GM12878 (cell line): ENCODE measurements around the gene SMAD9. TPM values are rescaled to one million over a fixed set of nuclear protein-coding genes. Genes with fewer than 3 reads are reported as not detected.
A peak's percentile ranks its signal among the peaks of the same experiment; 100 is the strongest.

Experiments
- ATAC-seq: fragments of 200-7000 bp; cut with Tn5 transposase; 3 replicates; pipeline ENCODE4 v1.9.1; 2020; ENCODE audit warnings: mild to moderate bottlenecking, moderate library complexity
- BruUV-seq: library from RNA; stranded (reverse); fragments of 400-500 nt; replicated peaks from 2 replicates; lab custom pipeline; 2021; lab: Mats Ljungman, UMichigan
- CTCF ChIA-PET: fragments of 300-600 bp; sonication (Branson Sonifier 250); formaldehyde crosslinking; extraction: SDS; loops from one replicate; lab custom pipeline; 2021; ENCODE audit warnings: inconsistent platforms; lab: Yijun Ruan, JAX
- POLR2A ChIA-PET: fragments of 350-600 bp; formaldehyde crosslinking; extraction: SDS; loops from one replicate; lab custom pipeline; 2021; ENCODE audit warnings: inconsistent platforms; lab: Charles Lee
- RAD21 ChIA-PET: fragments of 300-600 bp; sonication (Branson Sonifier 250); formaldehyde crosslinking; loops from one replicate; lab custom pipeline; 2023; ENCODE audit warnings: antibody characterized with exemption; ENCODE audit not compliant: unreplicated experiment; lab: Charles Lee
- SMC1A ChIA-PET: fragments of 300-600 bp; sonication (Branson Sonifier 250); formaldehyde crosslinking; loops from one replicate; lab custom pipeline; 2023; ENCODE audit not compliant: unreplicated experiment, uncharacterized antibody; lab: Charles Lee
- DNase-seq: peaks from one replicate; pipeline ENCODE4 v3.0.0-alpha.2; 2011; ENCODE audit warnings: low read depth, low spot score
- FAIRE-seq: peaks from 3 replicates; lab custom pipeline; 2011; peaks lifted over from hg19 to GRCh38; lab: Jason Lieb, UNC
- H2AFZ ChIP-seq: 2 replicates; pipeline ENCODE4 v1.6.0; 2011; ENCODE audit warnings: low read depth, low read length, control low read depth; ENCODE audit not compliant: control insufficient read depth
- H3K27ac ChIP-seq: 2 replicates; pipeline ENCODE4 v1.5.1; 2011; ENCODE audit warnings: control low read depth; ENCODE audit not compliant: control insufficient read depth, insufficient read depth
- H3K27me3 ChIP-seq, 2 experiments: replicated peaks in 1 of 2; 2 replicates each; pipeline versions ENCODE4 v1.6.0 to v1.6.1; 2011; ENCODE audit warnings: low read length in 1 of 2; ENCODE audit not compliant: control insufficient read depth in 2 of 2, insufficient read depth in 2 of 2
- H3K36me3 ChIP-seq, 2 experiments: 2 replicates each; pipeline ENCODE4 v1.5.1; 2011; ENCODE audit warnings: low read length in 1 of 2; ENCODE audit not compliant: control insufficient read depth in 2 of 2, insufficient read depth in 2 of 2
- H3K4me1 ChIP-seq: 2 replicates; pipeline ENCODE4 v1.6.1; 2011; ENCODE audit warnings: mild to moderate bottlenecking, low read length, moderate library complexity, mixed read lengths; ENCODE audit not compliant: control insufficient read depth, insufficient read depth
- H3K4me2 ChIP-seq: 2 replicates; pipeline ENCODE4 v1.6.0; 2011; ENCODE audit warnings: control low read depth; ENCODE audit not compliant: control insufficient read depth, insufficient read depth
- H3K4me3 ChIP-seq: fragments of 200-600 bp; sonication (generic); 2 replicates; pipeline ENCODE4 v1.5.1; 2016
- H3K79me2 ChIP-seq: 2 replicates; pipeline ENCODE4 v1.6.0; 2011; ENCODE audit warnings: low read length; ENCODE audit not compliant: control insufficient read depth, insufficient read depth
- H3K9ac ChIP-seq: 2 replicates; pipeline ENCODE4 v1.8.0; 2011; ENCODE audit warnings: low read length, control low read depth, mixed read lengths; ENCODE audit not compliant: control insufficient read depth, insufficient read depth
- H3K9me3 ChIP-seq: replicated peaks from 3 replicates; pipeline ENCODE4 v1.5.1; 2011; ENCODE audit warnings: mild to moderate bottlenecking, low read length; ENCODE audit not compliant: control insufficient read depth, insufficient read depth
- H4K20me1 ChIP-seq: 2 replicates; pipeline ENCODE4 v1.6.0; 2011; ENCODE audit not compliant: control insufficient read depth, insufficient read depth
- CREB1 ChIP-seq: IDR thresholded peaks from 2 replicates; pipeline ENCODE4 v1.6.1; 2012; ENCODE audit warnings: low read depth, mild to moderate bottlenecking, inconsistent platforms
- CTCF ChIP-seq, 3 experiments: IDR thresholded peaks in 2 of 3; conservative IDR thresholded peaks in 1 of 3; 2 replicates each; pipeline ENCODE4 v1.5.1; 2011; ENCODE audit warnings: low read depth in 3 of 3, low read length in 3 of 3, mild to moderate bottlenecking in 3 of 3, control low read depth in 2 of 3, moderate library complexity in 2 of 3, inconsistent platforms in 1 of 3, mixed read lengths in 1 of 3; ENCODE audit not compliant: control insufficient read depth in 2 of 3, insufficient read depth in 1 of 3; ENCODE audit errors: extremely low read depth in 1 of 3
- MEF2B ChIP-seq: fragments of 450-650 bp; IDR thresholded peaks from 2 replicates; pipeline ENCODE4 v1.6.1; 2018; ENCODE audit warnings: mild to moderate bottlenecking, moderate library complexity; ENCODE audit not compliant: partially characterized antibody, poor library complexity, severe bottlenecking
- RAD21 ChIP-seq: IDR thresholded peaks from 2 replicates; pipeline ENCODE4 v1.6.1; 2011; ENCODE audit warnings: mild to moderate bottlenecking, low read depth, low read length, moderate library complexity; ENCODE audit not compliant: insufficient read depth
- RB1 ChIP-seq: fragments of 450-650 bp; formaldehyde crosslinking; IDR thresholded peaks from 2 replicates; pipeline ENCODE4 v1.6.1; 2017; ENCODE audit warnings: mild to moderate bottlenecking, borderline replicate concordance
- WGBS: methylation state at CpG from one replicate; pipeline ENCODE4 v1.1.6; 2016; ENCODE audit warnings: low lambda C conversion rate; ENCODE audit not compliant: insufficient replicate concordance, insufficient coverage; ENCODE audit errors: missing lambda C conversion rate; 5-methylcytosine and 5-hydroxymethylcytosine counted together
- in situ Hi-C: fragments of 300-500 bp; cut with MboI; formaldehyde crosslinking; loops from 9 replicates; pipeline ENCODE4 v1.14.3; 2018; ENCODE audit warnings: mixed read lengths
- intact Hi-C: fragments of 100-400 bp; cut with micrococcal nuclease; formaldehyde crosslinking; loops from one replicate; pipeline ENCODE4 v1.14.2; 2022; ENCODE audit not compliant: unreplicated experiment
- polyA plus RNA-seq, 11 experiments: library from polyadenylated mRNA; depleted of rRNA in 4 of 11; unstranded in 6 of 11; stranded (reverse) in 5 of 11; fragments of >200 nt; fragmentation: Nextera tagmentation in 4 of 11; fragmentation: Illumina TruSeq in 1 of 11; extraction: Ambion mirVana in 4 of 11; extraction: Trizol in 1 of 11; gene quantifications; 1 replicate in 1 of 11; 2 replicates in 10 of 11; pipeline versions ENCODE4 v1.2.1 to v1.2.3, GENCODE V29; 2011 to 2016; ENCODE audit warnings: inconsistent platforms in 2 of 11, missing spikeins in 2 of 11, low read depth in 1 of 11
- total RNA-seq, 4 experiments: library from RNA; depleted of rRNA in 3 of 4; stranded (reverse); fragments of >200 nt in 3 of 4; fragmentation: Illumina TruSeq in 1 of 4; extraction: Trizol in 1 of 4; gene quantifications; 2 replicates each; pipeline versions ENCODE4 v1.2.1 to v1.2.3, GENCODE V29; 2013 to 2021
- TF ChIP-seq, protein P1 (sequence below): fragments of 150-350 bp; IDR thresholded peaks from 2 replicates; pipeline ENCODE4 v1.6.1; 2014; ENCODE audit warnings: mild to moderate bottlenecking, low read depth, low read length

Gene SMAD9
- total and polyA plus RNA-seq, 10 of the 15 experiments (the other 5 are each of a cell fraction or from before 2014, with no cell fraction given) = 0.22 to 0.69 (median 0.42) TPM; not detected in 6

DNA sequence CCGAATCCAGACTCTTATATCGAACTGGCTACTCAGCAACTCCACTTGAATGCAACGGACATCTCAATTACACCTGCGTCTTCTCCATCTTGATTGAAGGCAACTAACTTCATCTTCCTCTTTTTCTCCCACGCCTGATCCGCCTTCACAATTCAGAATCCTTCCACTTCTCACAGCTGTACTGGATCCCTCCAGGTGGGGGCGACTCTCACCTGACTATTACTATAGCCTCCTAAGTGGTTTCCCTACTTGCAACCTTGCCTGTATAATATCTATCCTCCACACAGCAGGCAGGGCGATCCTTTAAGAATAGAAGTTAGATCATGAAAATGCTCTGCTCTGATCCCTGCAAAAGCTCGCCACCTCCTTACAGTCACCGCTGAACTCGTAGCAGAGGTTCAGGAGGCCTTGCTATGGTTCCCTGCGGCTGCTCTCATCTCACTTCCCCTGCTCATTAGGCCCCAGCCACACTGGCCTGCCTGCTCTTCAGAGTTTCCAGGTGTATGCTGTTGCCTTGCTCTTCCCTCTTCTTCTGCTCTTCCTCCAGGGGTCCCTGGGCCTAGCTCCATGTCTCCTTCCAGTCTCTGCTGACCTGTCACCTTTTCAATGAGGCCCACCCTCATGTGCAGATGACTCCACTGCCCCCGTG, 69.1 kb downstream of the SMAD9 start:
- Histone ChIP-seq H4K20me1 (no peaks in the 10 kb centered on the region), H3K9ac (no peak overlapping the region), H3K36me3 (no peaks in the 10 kb centered on the region), H3K79me2 (no peaks in the 10 kb centered on the region), H3K4me1 (no peaks in the 10 kb centered on the region), H2AFZ (no peak overlapping the region), H3K4me2 (no peak overlapping the region), H3K9me3 (no peaks in the 10 kb centered on the region), H3K4me3 (no peak overlapping the region), H3K27ac (no peak overlapping the region), H3K27me3 (no peaks in the 10 kb centered on the region)
- SMC1A ChIA-PET = interaction anchor here (0.7 to 1.2 kb wide), 2 partner anchors 12 to 16 kb away, joined by 3 read pairs; no protein-coding TSS in a partner anchor
- TF ChIP-seq MEF2B (no peak), RB1 (no peak), CTCF (IDR thresholded peaks at IDR 0.05 in 2 of 3, conservative IDR thresholded peaks at IDR 0.05 in 1 of 3; ENCODE audit: control insufficient read depth in 2 of 3, extremely low read depth in 1 of 3, insufficient read depth in 1 of 3, low read depth in 3 of 3, low read length in 3 of 3) (peak; percentile 13 to 23 (median 15); a peak in 1 of 6 replicates), CREB1 (no peak), RAD21 (peak; percentile 27; the same call in 1 of the 2 replicates)
- TF ChIP-seq, protein P1, sequence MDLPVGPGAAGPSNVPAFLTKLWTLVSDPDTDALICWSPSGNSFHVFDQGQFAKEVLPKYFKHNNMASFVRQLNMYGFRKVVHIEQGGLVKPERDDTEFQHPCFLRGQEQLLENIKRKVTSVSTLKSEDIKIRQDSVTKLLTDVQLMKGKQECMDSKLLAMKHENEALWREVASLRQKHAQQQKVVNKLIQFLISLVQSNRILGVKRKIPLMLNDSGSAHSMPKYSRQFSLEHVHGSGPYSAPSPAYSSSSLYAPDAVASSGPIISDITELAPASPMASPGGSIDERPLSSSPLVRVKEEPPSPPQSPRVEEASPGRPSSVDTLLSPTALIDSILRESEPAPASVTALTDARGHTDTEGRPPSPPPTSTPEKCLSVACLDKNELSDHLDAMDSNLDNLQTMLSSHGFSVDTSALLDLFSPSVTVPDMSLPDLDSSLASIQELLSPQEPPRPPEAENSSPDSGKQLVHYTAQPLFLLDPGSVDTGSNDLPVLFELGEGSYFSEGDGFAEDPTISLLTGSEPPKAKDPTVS = no peak
- CTCF ChIA-PET = interaction anchor here (0.9 to 2.9 kb wide), 6 partner anchors 9 to 155 kb away, joined by 3 to 11 read pairs (median 4); no protein-coding TSS in a partner anchor
- DNase-seq = no peak
- WGBS = 52% methylated on average over 13 of the region's 13 CpGs
- intact Hi-C loops (loop anchor here (10.0 kb wide), 1 partner anchor 214 kb away; no protein-coding TSS in a partner anchor), in situ Hi-C loops (loop anchor here (10.0 kb wide), 1 partner anchor 214 kb away; no protein-coding TSS in a partner anchor)
- RAD21 ChIA-PET = no interaction called here
- POLR2A ChIA-PET = no interaction called here
- no TSS peak for BruUV-seq
- no peak for FAIRE-seq
- ATAC-seq = peak; percentile 47
